ENCODE results near the gene PAQR9. TPM values are rescaled to one million over a fixed set of nuclear protein-coding genes. Genes with fewer than 3 reads are reported as not detected.

Gene PAQR9
- total and polyA plus RNA-seq, 2 of the 13 experiments (the other 11 are each of a cell fraction or from before 2014, with no cell fraction given) = 3.7 to 10.3 TPM

DNA sequence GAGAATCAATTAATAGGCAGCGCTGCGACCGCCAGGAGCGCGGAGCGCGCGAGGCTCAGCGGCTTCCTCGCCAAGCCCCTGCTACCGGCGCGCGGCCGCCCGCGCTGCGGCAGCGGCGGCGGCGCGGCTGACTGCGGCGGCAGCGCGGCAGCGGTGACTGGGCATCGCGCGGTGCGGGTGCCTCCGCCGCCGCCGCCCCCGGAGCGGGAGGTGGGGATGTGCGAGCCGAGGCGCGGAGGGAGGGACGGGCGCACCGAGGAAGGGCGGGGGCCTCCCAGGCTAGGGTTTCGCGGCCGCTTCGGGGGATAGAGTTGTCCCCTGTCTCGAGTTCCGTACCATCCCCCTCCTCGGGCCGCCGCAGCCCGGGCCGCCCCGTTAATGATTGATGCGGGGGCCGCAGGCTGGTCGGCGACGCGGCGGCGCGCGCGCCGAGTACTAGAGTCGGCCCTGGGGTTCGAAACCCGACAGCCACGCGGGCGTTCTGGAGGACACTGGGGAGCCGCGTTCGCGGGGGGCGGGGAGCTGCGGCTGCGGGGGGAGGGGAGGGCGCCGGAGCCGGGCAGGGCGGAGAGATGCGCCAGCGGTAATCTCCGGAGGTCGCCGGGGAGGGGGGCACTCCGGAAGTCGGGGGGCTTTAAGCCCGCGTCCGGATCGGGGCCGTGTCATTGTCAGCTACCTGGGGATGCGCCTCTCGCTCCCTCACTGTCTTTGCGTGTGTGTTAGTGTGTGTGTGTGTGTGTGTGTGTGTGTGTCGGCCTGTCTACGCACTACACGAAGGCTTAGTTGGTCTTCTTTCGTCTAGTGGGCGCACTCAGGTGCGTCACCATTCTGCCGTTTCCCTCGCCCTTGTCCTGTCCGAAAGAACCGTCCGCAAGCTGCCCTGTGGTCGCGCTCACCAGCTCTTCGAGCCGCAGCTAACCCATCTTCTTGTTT lies at the start of gene PAQR9 (continued):
- TF ChIP-seq, protein P1, sequence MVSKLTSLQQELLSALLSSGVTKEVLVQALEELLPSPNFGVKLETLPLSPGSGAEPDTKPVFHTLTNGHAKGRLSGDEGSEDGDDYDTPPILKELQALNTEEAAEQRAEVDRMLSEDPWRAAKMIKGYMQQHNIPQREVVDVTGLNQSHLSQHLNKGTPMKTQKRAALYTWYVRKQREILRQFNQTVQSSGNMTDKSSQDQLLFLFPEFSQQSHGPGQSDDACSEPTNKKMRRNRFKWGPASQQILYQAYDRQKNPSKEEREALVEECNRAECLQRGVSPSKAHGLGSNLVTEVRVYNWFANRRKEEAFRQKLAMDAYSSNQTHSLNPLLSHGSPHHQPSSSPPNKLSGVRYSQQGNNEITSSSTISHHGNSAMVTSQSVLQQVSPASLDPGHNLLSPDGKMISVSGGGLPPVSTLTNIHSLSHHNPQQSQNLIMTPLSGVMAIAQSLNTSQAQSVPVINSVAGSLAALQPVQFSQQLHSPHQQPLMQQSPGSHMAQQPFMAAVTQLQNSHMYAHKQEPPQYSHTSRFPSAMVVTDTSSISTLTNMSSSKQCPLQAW (CRISPR knock-in tag; IDR thresholded peaks at IDR 0.05) = peak; percentile 95
- TF ChIP-seq HOXA3 (CRISPR knock-in tag; IDR thresholded peaks at IDR 0.05) (peak; percentile 65), DMAP1 (CRISPR knock-in tag; IDR thresholded peaks at IDR 0.05) (no peak), E2F1 (CRISPR knock-in tag; IDR thresholded peaks at IDR 0.05) (peak; percentile 47; the same call in 1 of the 2 replicates), EEA1 (CRISPR knock-in tag; IDR thresholded peaks at IDR 0.05; ENCODE audit: borderline replicate concordance) (0 out of 2 replicates have a peak, but pooled peaks have one; percentile 25), ZNF383 (CRISPR knock-in tag; IDR thresholded peaks at IDR 0.05; ENCODE audit: borderline replicate concordance) (no peak), ZNF550 (CRISPR knock-in tag; IDR thresholded peaks at IDR 0.05; ENCODE audit: borderline replicate concordance) (no peak), THRA (CRISPR knock-in tag; IDR thresholded peaks at IDR 0.05; ENCODE audit: borderline replicate concordance) (no peak), HNRNPLL (IDR thresholded peaks at IDR 0.05; ENCODE audit: low read depth, low read length, poor library complexity, severe bottlenecking) (peak; percentile 48), BCL3 (CRISPR knock-in tag; IDR thresholded peaks at IDR 0.05) (no peak), SCMH1 (CRISPR knock-in tag; IDR thresholded peaks at IDR 0.05; ENCODE audit: borderline replicate concordance) (no peak), ZFP82 (CRISPR knock-in tag; IDR thresholded peaks at IDR 0.05; ENCODE audit: borderline replicate concordance) (peak; percentile 80; the same call in 1 of the 2 replicates), RAD21 (CRISPR knock-in tag; IDR thresholded peaks at IDR 0.05) (peak; percentile 39), ZNF768 (CRISPR knock-in tag; IDR thresholded peaks at IDR 0.05) (0 out of 2 replicates have a peak, but pooled peaks have one; percentile 20), KLF16 (CRISPR knock-in tag; IDR thresholded peaks at IDR 0.05) (no peak), NFE2 (CRISPR knock-in tag; IDR thresholded peaks at IDR 0.05) (no peak), ZNF670 (CRISPR knock-in tag; IDR thresholded peaks at IDR 0.05; ENCODE audit: borderline replicate concordance) (peak; percentile 44; the same call in 1 of the 2 replicates), XRCC5 (optimal IDR thresholded peaks at IDR 0.05; ENCODE audit: low read length) (no peak), KDM6A (CRISPR knock-in tag; IDR thresholded peaks at IDR 0.05; ENCODE audit: low read depth) (no peak), ZNF720 (CRISPR knock-in tag; IDR thresholded peaks at IDR 0.05) (no peak), ZNF678 (CRISPR knock-in tag; IDR thresholded peaks at IDR 0.05) (no peak)
